DMS79 (cell line): ENCODE data around the gene ADPRS.

Source experiments
- DNase-seq: peaks from one replicate; lab custom pipeline; 2025; lab: John Stamatoyannopoulos, UW

ADPRS gene

GRCh38 chr1:36133484-36133883, 44.8 kb downstream of the ADPRS start:
- no peak for DNase-seq

- DNase-seq: no peak
Observed at GRCh38 chr1:36134031-36134430, 45.3 kb downstream of the ADPRS start.

GRCh38 chr1:36134505-36135329, 46.0 kb downstream of the ADPRS start:
- DNase-seq: no peak

- DNase-seq: no peak
Observed at GRCh38 chr1:36135330-36135667, 46.6 kb downstream of the ADPRS start.

- DNase-seq: no peak
Observed at GRCh38 chr1:36135796-36136195, 47.1 kb downstream of the ADPRS start.

- DNase-seq: no peak
Observed at GRCh38 chr1:36136535-36136934, 47.8 kb downstream of the ADPRS start.

- DNase-seq: no peak
Observed at GRCh38 chr1:36137226-36137625, 48.5 kb downstream of the ADPRS start.

GRCh38 chr1:36137776-36138175, 49.1 kb downstream of the ADPRS start:
- peak; percentile 89 for DNase-seq

- no peak for DNase-seq
Observed at GRCh38 chr1:36139521-36139920, 50.8 kb downstream of the ADPRS start.

- DNase-seq: peak; percentile 97
Observed at GRCh38 chr1:36142121-36142520, 53.4 kb downstream of the ADPRS start.

- DNase-seq: no peak
Observed at GRCh38 chr1:36143424-36143823, 54.7 kb downstream of the ADPRS start.
